GM12874 (cell line): ENCODE data around the gene ATP5IF1.

Experiments
- CTCF ChIP-seq: IDR thresholded peaks from 2 replicates; pipeline ENCODE4 v1.5.1; 2011; ENCODE audit warnings: low read depth, mild to moderate bottlenecking, control low read depth, low read length, moderate library complexity; ENCODE audit not compliant: insufficient read depth

Gene ATP5IF1

GRCh38 chr1:28248273-28249012, 12.5 kb downstream of the ATP5IF1 start:
- TF ChIP-seq CTCF = peak; percentile 86

DNA sequence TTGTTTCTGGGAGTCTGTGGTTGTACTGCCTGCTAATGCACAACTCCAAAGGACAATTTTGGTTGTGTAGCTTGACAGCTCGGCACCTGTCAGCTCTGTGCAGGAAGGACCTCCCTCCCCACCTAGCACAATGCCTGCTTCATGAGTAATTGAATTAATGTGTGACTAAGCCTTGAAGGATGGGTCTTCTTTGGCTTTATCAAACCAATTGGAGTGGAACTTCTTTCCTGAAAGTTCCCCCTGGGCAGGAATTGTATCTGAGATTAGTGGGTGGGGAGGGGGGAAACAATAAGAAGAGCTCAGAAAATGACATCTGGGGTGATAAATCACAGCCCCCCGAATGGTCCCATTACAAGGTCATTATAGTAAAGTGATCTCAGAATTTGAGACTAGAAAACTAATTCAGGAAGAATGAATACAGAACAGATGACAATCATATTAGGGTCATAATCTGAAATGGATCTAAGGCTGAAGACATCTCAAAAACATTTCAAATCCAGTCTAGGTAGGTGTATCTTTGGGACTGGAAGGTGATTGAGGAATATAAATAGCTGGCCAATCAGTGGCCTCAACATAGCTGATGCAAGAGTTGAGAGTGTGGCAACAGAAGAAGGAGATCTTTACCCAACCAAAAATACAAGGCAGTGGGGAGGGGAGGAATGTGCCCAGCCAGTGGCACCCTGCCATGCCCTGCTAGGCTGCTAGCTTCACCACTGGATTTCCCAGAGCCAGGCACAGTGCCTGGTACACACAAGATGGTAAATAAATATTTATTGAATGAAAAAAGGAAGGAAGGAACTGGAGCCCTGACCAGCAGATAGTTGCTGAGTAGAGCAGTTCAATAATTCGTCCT, 13.3 kb downstream of the ATP5IF1 start:
- no peak for TF ChIP-seq CTCF

DNA sequence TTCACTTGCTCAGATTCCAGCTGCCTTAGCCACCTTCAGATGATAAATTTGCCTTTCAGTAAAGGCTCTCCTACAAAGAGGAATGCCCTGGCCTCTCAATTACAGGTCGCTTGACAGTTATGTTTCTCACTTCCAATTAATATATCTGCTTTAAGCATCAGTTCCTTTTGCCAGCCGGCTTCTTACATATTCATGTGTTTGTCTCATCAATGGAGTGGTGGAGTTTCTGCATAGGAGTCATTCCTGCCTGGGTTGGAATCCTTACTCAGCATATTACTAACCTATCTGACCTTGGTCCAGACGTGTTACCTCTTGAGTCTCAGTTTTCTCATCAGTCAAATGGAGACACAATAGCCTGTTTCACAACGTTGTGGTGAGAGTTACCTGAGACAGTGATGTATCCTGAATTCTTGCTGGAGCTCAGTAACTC, 14.0 kb downstream of the ATP5IF1 start:
- no peak for TF ChIP-seq CTCF

DNA sequence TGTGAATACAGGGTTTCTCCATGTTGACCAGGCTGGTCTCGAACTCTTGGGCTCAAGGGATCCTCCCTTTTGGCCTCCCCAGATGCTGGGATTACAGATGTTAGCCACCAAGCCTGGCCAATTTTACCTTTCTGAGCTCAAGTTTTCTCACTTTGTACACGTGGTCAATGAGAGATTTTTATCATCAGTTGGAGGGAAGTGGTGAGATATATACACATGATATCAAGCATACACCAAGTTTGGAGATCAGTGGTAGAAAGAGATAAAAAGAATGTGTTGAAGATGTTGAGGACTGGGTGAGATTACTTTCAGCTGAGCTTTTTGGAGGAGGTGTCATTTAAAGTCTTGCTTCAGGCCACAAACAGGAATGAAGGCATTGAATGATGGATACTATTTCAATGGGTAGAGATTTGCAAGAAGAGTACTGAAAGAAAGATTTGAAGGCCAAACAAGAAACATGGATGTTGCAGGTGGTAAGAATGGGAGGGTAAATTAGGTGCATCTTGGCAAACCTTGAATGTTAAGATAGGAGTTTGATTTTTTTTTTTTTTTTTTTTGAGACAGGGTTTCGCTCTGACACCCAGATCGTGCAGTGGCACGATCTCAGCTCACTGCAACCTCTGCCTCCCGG, 20.4 kb downstream of the ATP5IF1 start:
- no peak for TF ChIP-seq CTCF

GRCh38 chr1:28257736-28258135, 21.8 kb downstream of the ATP5IF1 start:
- no peak for TF ChIP-seq CTCF

- no peak for TF ChIP-seq CTCF
Observed at GRCh38 chr1:28258628-28259251, 22.8 kb downstream of the ATP5IF1 start.
